Esophagus muscularis mucosa (tissue), 4 donors: Measurements from ENCODE around the gene IRAK2.

Source experiments
- CTCF ChIP-seq, 3 experiments: fragments of 200-600 bp in 2 of 3; fragments of 450-650 bp in 1 of 3; sonication (generic) in 2 of 3; IDR thresholded peaks; one replicate each; pipeline ENCODE4 v1.5.1; 2017 to 2019; ENCODE audit warnings: antibody characterized with exemption in 3 of 3, mild to moderate bottlenecking in 2 of 3, moderate library complexity in 1 of 3
- EP300 ChIP-seq: sonication (generic); formaldehyde crosslinking; IDR thresholded peaks from one replicate; pipeline ENCODE4 v1.6.1; 2017; ENCODE audit warnings: antibody characterized with exemption
- POLR2AphosphoS5 ChIP-seq, 2 donors: sonication (generic); formaldehyde crosslinking; IDR thresholded peaks; one replicate each; pipeline ENCODE4 v1.6.1; 2017; ENCODE audit warnings: antibody characterized with exemption in 2 of 2

GRCh38 chr3:10149226-10149625 is 15.5 kb upstream of the IRAK2 start:
- TF ChIP-seq CTCF (IDR thresholded peaks at IDR 0.05) (no peak), POLR2AphosphoS5 (IDR thresholded peaks at IDR 0.05) (no peak), EP300 (no peak)
